Astrocyte (in vitro differentiated cells and primary cell): Measurements from ENCODE around the gene CCNH.

Experiments
- EZH2 ChIP-seq: IDR thresholded peaks from 2 replicates; pipeline ENCODE4 v1.6.1; 2012; ENCODE audit warnings: mild to moderate bottlenecking, low read length, inconsistent platforms; ENCODE audit not compliant: insufficient read depth
- TF ChIP-seq, protein P1 (sequence below): IDR thresholded peaks from 2 replicates; pipeline ENCODE4 v1.5.1; 2011; ENCODE audit warnings: low read depth, mild to moderate bottlenecking, inconsistent platforms, low read length, moderate library complexity; ENCODE audit not compliant: insufficient read depth

DNA sequence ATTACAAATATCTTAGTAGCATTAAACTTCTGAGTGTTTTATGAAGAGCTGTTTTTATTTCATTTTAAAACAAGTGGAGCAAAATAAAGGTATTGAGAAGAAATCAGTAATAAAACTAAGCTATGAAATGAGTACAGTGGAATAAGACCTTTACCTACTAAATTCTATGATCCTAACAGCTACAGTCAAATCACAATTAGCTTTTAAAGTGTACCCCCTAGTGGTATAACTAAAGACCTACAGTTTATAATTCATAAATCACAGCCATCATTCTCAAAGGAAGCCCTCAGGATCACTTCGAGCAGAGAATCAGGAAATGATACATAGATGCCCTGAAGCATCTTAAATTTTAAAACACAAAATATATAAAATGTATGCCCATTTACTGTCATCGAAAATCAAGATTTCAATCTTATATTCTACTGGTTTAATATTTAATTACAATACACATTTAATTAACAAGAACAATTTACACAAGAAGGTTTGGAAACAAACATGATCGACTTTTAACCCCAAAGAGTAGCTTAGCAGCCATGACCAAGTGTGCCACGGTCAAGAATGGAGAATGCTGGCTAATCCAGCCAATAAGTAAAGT lies 12.3 kb downstream of the CCNH start:
- TF ChIP-seq, protein P1, sequence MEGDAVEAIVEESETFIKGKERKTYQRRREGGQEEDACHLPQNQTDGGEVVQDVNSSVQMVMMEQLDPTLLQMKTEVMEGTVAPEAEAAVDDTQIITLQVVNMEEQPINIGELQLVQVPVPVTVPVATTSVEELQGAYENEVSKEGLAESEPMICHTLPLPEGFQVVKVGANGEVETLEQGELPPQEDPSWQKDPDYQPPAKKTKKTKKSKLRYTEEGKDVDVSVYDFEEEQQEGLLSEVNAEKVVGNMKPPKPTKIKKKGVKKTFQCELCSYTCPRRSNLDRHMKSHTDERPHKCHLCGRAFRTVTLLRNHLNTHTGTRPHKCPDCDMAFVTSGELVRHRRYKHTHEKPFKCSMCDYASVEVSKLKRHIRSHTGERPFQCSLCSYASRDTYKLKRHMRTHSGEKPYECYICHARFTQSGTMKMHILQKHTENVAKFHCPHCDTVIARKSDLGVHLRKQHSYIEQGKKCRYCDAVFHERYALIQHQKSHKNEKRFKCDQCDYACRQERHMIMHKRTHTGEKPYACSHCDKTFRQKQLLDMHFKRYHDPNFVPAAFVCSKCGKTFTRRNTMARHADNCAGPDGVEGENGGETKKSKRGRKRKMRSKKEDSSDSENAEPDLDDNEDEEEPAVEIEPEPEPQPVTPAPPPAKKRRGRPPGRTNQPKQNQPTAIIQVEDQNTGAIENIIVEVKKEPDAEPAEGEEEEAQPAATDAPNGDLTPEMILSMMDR, result peak; percentile 51
- TF ChIP-seq EZH2, result no peak
